HG03521 (cell line): ENCODE measurements around the gene SYT17.

Source experiments
- ATAC-seq: cut with Tn5 transposase; IDR thresholded peaks from one replicate; pipeline ENCODE4 v1.9.1; 2021; ENCODE audit warnings: mild to moderate bottlenecking, moderate library complexity; ENCODE audit not compliant: unreplicated experiment

The SYT17 gene

DNA sequence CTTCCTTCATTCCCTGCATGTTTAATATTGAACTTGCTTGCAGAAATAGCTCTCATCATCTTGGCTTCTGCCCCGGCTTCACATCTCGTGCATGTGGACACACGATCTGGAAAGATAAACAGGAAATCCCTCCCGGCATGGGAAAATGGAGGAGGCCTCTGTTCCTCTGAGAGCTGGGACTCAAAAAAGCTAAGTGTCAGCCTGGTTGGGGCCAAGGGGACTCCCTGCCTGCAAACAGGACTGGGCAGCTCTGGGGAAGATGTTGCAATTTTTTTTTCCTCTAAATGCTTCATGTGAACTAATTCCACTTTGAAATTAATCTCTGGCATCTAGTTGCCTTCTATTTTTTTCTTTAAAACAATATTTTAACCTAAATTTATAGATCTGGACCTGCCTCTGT lies 29.4 kb upstream of the SYT17 start:
- ATAC-seq, result no peak

DNA sequence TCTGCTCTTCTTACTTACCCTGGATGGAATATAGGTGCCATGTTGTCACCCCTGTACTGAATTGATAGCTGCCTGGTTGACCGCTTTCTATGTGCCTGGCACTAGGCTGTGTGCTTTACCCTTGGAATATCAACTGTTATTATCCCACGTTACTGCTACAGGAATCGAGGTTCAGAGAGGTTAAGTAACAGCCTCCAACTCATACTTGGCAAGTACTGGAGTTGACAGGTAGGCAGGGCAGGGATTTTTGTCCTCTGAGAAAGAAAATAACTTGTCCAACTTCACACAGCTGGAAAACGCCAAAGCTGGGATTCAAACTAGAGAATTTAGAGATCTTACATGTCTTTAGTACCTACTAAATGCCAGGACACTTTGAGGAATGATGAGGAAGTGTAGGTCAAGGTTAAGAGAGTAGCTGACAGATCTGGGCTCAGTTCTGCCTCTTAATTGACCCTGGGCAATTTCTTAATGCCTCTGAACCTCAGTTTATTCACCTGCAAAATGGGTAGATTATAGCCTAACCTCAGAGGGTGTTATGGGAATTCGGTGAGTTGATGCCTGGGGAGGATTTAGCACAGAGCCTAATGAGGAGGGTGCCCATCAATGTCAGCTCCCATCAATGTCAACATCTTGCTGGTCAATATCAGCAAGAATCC lies 28.5 kb upstream of the SYT17 start:
- ATAC-seq, result no peak

DNA sequence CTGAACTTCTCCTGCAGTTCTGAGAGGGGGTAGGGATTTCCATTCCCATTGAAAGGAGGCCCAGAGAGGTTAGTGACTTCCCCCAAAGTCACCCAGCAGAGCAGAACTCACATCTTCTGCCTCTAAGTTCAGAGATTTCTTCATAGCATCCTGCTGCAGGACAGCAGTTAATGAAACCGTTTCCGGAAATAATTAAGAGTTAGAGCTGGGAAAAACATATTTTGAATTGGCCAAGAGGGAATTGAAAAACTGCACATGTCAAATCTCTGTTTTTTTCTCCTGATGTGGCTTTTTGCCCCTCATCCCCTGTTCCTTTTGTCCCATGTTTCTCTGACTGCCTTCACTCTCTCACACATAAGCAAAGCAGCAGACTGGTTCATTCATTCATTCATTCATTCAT lies 27.6 kb upstream of the SYT17 start:
- no peak for ATAC-seq

DNA sequence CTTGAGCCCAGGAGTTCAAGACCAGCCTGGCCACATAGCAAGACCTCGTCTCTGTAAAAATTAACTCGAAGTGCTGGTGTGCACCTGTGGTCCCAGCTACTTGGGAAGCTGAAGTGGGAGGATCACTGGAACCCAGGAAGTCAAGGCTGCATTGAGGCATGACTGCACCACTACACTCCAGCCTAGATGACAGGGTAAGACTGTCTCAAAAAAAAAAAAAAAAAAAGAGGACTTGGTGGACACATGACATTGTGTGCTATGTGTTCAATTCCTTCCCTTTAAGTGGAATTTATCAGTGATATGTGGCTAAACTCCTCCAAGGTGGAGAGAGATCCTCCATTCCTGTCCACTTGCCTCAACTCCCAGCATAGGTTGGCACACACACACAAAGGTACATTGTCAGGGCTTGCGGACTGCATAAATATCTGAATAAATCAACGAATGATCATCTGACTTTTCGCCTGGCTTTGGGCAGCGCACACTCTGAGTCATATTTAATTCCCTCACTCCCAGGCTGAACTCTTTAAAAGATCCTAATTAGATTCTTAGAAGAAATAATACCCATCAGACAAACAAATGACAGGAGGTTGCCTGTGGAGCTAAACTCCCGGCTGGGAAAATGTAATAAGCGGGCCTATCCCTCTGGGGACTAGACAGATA lies 25.0 kb upstream of the SYT17 start:
- ATAC-seq, result no peak

DNA sequence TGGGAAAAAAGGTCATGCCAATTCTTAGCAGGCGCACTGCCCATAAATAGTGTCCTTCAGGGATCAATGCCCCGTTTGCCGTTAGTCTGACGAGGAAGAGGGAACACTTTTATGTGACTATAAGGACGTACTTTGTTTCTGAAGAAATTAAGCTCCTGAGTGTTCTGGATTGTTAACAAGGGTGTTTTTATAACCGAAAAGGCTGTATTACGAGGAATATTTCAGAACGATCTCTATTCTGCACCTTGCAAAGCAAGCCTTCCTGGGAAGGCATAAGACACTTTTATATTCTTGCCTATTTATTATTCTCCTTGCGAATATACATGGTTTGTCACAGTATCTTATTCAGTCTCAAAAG lies 24.5 kb upstream of the SYT17 start:
- no peak for ATAC-seq

DNA sequence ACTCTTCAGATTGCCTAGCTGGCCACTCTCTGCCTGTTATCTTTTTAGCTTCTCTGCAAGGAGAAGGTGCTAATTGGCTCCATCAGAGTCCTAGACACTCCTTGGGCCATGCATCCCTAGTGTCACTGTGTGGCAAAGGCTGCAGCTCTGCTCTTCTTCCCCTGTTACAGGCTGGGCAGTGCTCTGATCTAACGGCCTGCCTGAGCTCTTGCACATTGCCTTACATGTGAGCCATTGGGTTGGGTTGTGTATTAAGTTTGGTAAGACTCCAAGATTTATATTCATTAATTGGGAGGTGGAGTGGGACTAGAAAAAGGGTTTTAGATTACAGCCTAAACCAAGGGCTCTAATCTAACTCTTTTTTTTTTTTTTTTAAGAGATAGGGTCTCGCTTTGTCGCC lies 23.0 kb upstream of the SYT17 start:
- ATAC-seq, result no peak

DNA sequence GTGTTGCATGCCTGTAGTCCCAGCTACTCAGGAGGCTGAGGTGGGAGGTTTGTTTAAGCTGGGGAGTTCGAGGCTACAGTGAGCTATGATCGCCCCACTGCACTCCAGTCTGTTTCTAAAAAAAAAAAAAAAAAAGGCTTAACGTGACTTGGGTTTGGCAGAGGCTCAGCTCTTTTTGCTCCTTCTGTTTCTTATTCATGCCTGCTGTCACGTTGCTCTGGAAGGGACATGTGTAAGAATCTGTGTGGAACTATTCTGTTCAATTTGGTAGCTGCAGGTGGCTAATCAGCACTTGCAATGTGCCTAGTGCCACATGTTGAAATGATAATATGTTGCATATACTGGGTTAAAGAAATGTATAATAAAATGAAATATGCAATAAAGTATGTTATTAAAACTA lies 20.9 kb upstream of the SYT17 start:
- no peak for ATAC-seq

DNA sequence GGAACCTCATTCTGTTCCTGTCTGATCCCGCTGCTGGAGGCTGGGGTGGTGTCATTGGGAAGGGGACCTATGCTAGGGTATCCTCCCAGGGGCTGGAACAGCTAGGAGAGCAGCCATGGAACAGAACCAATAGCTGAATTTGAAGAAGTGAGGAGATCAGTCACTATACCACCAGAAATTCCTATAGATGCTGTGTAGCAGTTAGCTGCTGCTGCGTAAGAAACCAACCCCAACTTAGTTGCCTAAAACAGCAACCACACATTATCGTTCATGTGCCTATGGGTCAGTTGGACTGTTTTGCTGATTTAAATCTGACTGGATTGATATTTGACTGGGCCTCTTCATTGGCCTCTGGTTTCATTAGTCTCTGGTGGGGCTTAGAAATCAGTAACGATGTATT lies 20.4 kb upstream of the SYT17 start:
- no peak for ATAC-seq

DNA sequence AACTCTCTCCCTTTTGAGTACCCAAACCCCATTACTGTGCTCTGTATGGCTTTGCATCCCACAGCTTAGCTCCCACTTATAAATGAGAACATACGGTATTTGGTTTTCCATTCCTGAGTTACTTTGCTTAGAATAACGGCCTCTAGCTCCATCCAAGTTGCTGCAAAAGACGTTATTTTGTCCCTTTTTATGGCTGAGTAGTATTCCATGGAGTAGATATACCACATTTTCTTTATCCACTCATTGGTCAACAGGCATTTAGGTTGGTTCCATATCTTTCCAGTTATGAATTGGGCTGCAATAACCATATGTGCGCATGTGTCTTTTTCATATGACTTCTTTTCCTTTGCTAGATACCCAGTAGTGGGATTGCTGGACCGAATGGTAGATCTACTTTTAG lies 19.9 kb upstream of the SYT17 start:
- no peak for ATAC-seq

DNA sequence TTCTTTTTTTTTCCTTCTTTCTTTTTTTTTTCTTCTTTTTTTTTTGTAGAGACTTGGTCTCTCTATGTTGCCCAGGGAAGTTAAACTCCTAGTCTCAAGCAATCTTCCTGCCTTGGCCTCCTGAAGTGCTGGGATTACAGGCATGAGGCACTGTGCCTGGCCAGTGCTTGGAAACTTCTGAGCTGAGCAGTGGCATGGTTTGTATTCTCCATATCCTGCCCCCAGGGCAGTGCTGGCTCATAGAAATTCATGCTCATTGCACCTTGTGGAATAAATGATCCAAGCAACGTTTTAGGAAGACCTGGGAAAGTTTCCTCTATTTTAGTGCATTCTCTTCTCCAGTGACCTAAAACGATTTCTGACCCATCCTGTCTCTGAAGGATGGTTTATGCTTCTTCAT lies 16.7 kb upstream of the SYT17 start:
- no peak for ATAC-seq

DNA sequence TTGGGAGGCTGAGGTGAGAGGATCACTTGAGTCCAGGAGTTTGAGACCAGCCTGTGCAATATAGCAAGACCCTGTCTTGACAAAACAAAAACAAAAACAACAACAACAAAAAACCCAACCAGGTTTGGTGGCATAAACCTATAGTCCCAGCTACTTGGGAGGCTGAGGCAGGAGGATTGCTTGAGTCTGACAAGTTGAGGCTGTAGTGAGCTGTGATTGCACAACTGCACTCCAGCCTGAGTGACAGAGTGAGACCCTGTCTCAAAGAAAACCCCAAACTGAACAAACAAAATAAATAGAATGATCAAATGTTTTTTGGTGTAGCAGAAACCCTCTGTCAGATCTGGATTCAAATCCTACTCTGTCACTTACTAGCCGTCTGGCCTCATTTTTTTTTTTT lies 16.0 kb upstream of the SYT17 start:
- no peak for ATAC-seq

DNA sequence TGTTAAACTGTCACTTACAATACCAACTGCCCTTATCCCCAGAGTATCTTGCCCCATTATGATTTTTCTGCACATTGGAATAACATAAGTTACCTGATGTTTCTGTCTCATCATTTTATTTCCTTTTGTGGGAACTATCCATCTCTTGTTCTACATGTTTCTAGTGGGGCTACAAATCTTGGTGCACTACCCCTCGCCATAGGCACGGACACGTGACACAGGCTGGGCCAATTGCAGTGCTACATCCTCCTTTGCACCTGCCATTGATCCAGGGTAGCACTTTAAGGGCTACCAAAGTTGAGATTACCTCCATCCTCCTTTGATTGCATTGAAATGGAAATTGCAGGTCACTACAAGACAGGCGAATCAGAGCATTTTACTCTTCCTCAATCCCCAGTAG lies 14.2 kb upstream of the SYT17 start:
- no peak for ATAC-seq

DNA sequence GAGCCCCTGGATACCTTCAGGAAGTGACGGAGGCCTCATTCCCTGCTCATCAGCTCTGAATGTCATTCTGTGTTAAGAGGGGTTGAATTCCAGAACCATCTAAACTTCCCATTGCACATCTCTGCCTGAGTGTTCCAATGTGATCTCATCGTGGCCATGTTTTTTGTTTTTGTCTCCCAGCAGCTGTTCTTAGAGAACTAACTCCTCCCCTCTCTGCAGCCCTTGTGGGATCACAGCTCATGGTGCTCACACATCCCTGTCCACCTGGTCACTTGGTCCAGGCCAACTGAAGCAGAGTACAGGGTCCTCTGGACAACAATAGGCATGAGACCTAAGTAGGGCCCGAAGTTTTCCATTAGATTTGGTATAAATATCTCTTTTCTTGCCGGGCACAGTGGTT lies 6.0 kb upstream of the SYT17 start:
- ATAC-seq, result no peak

DNA sequence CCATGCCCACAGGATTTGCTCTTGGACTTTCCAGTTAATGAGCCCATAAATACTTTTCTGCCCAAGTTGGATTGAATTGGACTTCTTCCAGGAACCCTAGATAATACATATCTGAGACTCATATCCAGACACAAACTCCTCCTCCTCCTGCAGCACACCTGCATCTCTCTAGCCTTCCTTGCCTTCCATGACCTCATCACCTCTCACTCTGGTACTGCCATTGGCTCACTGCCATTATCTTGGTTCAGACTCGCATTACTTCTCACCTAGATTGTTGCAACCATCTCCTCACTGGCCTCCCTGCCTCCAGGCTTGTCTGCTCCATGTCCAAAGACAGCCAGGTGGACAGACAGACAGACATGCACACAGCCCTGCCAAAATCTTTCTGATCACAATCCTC lies 4.8 kb upstream of the SYT17 start:
- ATAC-seq, result no peak

DNA sequence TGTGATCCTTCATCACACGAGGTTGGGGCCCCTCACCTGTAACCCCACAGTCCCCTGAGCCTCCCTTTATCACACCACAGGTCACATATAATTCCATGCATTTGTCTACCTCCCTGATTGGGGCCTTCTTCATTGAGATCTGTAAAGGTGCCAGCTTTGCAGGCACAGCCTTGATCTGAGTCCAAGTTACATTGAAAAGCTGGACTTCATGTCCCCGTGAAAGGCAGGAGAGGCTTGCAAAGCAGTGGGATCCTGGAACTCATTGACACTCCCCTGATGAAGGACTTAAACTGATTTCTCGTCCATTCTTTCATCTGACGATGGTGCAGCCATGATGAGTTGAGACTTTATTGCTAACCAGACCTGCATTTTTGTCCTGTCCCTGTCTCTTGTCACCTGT lies 3.8 kb upstream of the SYT17 start:
- ATAC-seq, result no peak

DNA sequence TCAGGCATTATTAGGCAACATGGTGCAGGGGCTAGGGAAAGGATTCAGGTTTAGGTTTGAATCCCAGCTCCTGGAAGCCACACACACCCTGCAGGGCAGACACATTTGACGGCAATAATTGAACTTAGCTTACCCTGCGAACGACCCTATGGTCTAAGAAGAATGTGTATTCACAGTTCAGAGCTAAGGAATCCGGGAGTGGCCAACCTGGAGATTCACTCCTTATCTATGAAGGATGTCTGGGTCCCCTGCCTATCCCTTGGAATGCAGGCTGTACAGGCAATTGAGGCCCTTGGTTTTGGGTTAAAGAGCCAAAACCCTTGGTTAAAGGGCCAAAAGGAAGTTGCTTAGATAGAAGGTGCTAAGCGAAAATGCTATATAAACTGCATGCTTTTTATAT lies 2.9 kb upstream of the SYT17 start:
- no peak for ATAC-seq

DNA sequence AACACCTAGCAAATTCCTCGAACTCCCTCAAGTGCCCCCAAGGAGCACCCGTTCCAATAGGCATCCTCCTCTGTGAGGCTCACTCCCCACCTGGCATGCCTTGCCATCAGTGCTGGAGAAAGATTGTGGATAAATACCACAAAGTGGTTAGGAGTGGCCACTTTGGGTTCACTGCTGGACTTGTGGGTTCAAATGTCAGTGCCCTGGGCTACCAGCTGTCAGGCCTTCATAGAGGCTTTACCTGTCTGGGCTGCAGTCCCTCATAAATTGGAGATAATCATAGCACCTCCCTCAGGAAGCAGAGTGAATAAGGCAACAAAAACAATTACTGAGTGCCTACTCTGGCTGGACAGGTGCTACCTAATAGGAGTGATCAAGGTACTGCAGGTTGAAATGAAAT lies 1.5 kb upstream of the SYT17 start:
- no peak for ATAC-seq

DNA sequence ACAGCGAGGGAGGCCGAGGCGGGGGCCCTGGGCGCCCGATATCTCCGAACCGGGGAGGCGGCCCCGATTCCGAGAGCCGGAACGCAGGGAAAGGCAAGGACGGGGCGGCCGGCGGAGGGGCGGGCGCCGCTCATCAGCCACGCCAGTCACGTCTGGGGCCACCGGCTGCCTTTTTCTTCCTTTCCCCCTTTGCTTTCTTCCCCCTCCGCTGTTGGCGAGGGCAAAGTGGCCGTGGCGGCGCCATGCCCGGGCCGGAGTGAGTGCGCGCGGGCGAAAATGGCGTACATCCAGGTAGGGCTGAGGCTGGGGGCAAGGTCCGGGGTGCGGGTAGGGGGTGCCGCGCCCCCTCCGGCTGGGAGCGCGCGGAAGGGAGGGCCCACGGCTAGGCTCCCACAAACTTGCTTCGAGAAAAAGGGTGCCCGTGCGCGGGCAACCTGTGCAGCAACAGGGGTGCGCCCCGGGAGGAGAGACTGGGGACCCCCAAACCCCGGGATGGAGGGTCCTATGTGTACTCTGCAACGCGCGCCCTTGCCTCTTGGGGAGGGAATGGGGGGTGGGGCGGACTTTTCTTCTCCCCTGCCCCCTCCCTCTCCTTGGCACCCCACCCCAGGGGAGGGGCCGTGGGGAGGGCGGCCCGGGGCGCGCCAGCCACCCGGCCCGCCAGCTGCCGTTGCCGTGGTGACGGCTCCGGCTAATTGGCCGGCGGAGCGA lies 486 bp downstream of the SYT17 start:
- no peak for ATAC-seq

DNA sequence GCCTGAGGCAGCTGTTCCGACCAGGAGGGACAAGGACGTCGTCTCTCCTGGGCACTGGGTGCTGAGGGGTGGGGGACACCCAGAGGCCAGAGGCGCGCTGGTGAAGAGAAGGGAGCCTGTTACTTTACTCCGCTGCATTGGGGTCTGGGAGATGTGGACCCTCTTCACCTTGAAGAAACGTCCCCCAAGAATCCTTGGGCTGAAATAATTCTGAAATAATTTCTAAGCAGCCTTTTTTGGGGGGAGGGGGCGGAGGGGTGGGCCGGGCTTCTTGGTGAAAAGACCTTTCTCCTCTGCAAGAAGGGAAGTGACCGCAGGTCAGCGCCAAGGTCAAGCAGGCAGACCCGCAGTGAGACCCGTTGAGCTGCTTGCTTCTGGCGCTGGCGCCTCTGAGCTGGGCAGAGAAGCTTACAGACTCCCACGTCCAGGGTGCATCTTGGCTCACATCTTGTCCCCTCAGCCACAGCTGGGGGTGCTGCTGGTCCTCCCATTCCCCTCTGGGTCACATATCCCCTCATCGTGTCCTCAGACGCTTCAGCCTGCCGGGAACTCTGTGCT lies 1.1 kb downstream of the SYT17 start:
- ATAC-seq, result no peak

DNA sequence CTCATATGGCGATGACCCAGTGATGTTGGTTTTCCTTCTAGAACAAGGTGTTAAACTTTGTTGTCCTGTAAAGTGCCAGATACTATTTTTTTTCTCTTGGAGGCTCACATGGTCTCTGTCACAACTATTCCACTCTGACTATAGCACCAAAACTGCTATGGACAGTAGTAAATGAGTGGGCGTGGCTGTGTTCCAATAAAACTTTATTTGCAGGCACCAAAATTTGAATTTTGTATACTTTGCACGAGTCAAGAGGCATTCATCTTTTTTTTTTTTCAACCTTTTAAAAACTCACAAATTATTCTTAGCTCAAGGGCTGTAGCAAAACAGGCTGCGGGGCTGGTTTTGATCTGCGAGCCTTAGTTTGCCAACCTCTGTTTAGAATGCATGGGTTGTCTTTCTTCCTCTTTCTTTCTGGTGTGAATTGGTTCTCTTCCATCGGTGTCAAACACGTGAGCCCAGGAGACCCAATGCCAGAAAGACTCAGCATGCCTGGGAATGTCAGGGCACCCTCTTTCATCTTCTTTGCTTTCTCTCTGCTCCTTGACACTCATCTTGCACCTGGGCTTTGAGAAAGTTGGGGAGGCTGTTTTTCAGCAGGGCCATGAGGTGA lies 2.1 kb downstream of the SYT17 start:
- ATAC-seq, result no peak

DNA sequence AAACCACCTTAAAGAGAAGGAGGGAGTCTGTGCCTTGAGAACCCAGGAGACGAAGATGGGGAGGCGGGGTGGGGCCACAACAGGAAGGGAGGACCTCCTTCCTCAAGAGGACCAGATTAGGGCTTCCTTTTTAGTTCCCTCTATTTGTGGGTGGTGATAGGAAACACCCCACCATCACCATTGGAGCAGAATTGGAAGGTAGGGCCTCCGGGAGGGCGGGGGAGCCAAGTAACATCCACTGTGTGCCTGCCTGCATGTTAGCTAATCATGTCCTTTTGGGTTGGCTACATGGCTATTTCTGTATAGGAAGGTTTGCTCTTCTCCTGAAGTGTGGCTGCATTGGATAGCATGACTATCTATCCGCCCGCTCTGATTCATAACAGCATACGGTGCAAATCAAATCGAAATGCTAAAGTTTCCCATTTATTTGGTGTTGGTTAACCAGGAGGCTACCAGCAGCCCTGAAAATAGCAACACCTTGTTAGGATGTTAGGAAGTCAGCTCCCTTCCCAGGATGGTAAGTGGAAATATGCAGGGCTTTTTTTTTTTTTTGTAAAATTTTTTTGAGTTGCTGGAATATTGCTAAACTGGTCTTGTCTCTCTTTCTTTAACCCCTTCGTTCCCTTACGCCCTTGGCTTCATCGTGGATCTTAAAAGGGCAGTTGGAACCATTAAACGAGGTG lies 4.2 kb downstream of the SYT17 start:
- ATAC-seq, result no peak
